ENCODE data around the gene LRRK2.
"Not testable (repeated sequence)": the region's sequence is repeated elsewhere in the genome, so short reads cannot be mapped to it uniquely, and the experiment has no call there.

The LRRK2 gene

GRCh38 chr12:40325349-40325960, 100.7 kb downstream of the LRRK2 start:
- no peak for DNase-seq

GRCh38 chr12:40327535-40327934, 102.7 kb downstream of the LRRK2 start:
- DNase-seq = no peak

- DNase-seq = no peak
Observed at GRCh38 chr12:40330180-40330579, 105.4 kb downstream of the LRRK2 start.

GRCh38 chr12:40331886-40332285, 107.1 kb downstream of the LRRK2 start:
- no peak for DNase-seq

GRCh38 chr12:40335991-40336390, 111.2 kb downstream of the LRRK2 start:
- no peak for DNase-seq

GRCh38 chr12:40336573-40337199, 111.9 kb downstream of the LRRK2 start:
- DNase-seq = no peak

GRCh38 chr12:40338071-40338470, 113.3 kb downstream of the LRRK2 start:
- DNase-seq = no peak

GRCh38 chr12:40338621-40339020, 113.8 kb downstream of the LRRK2 start:
- DNase-seq = no peak

GRCh38 chr12:40342010-40342409, 117.2 kb downstream of the LRRK2 start:
- no peak for DNase-seq

GRCh38 chr12:40343124-40343523, 118.3 kb downstream of the LRRK2 start:
- DNase-seq = no peak

GRCh38 chr12:40344312-40344711, 119.5 kb downstream of the LRRK2 start:
- DNase-seq = no peak

- DNase-seq = no peak
Observed at GRCh38 chr12:40351976-40352375, 127.2 kb downstream of the LRRK2 start.

- DNase-seq = no peak
Observed at GRCh38 chr12:40375076-40375475, 150.3 kb downstream of the LRRK2 start.

- DNase-seq = no peak
Observed at GRCh38 chr12:40376533-40377267, 151.9 kb downstream of the LRRK2 start.

GRCh38 chr12:40378691-40379090, 153.9 kb downstream of the LRRK2 start:
- DNase-seq = no peak

GRCh38 chr12:40382217-40382616, 157.4 kb downstream of the LRRK2 start:
- DNase-seq = no peak

- not testable (repeated sequence) for DNase-seq
Observed at GRCh38 chr12:40387279-40387678, 162.5 kb downstream of the LRRK2 start.

GRCh38 chr12:40390980-40391379, 166.2 kb downstream of the LRRK2 start:
- DNase-seq = no peak

- DNase-seq = no peak
Observed at GRCh38 chr12:40393026-40393425, 168.2 kb downstream of the LRRK2 start.

- no peak for DNase-seq
Observed at GRCh38 chr12:40399656-40400055, 174.9 kb downstream of the LRRK2 start.

GRCh38 chr12:40405419-40405818, 180.6 kb downstream of the LRRK2 start:
- DNase-seq = no peak

All from NCI-H2107 (cell line).